Skin of body (tissue), 2 donors: ENCODE measurements around the gene ICE2. TPM values are rescaled to one million over a fixed set of nuclear protein-coding genes. Genes with fewer than 3 reads are reported as not detected.

Experiments used
- DNase-seq: peaks from one replicate; lab custom pipeline; 2025; lab: John Stamatoyannopoulos, UW
- total RNA-seq: library from RNA; depleted of rRNA; stranded (reverse); fragments of >200 nt; gene quantifications from one replicate; pipeline ENCODE4 v1.2.3, GENCODE V29; 2014

The ICE2 gene, protein sequence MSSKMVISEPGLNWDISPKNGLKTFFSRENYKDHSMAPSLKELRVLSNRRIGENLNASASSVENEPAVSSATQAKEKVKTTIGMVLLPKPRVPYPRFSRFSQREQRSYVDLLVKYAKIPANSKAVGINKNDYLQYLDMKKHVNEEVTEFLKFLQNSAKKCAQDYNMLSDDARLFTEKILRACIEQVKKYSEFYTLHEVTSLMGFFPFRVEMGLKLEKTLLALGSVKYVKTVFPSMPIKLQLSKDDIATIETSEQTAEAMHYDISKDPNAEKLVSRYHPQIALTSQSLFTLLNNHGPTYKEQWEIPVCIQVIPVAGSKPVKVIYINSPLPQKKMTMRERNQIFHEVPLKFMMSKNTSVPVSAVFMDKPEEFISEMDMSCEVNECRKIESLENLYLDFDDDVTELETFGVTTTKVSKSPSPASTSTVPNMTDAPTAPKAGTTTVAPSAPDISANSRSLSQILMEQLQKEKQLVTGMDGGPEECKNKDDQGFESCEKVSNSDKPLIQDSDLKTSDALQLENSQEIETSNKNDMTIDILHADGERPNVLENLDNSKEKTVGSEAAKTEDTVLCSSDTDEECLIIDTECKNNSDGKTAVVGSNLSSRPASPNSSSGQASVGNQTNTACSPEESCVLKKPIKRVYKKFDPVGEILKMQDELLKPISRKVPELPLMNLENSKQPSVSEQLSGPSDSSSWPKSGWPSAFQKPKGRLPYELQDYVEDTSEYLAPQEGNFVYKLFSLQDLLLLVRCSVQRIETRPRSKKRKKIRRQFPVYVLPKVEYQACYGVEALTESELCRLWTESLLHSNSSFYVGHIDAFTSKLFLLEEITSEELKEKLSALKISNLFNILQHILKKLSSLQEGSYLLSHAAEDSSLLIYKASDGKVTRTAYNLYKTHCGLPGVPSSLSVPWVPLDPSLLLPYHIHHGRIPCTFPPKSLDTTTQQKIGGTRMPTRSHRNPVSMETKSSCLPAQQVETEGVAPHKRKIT
- 52.6 TPM for total RNA-seq

DNA sequence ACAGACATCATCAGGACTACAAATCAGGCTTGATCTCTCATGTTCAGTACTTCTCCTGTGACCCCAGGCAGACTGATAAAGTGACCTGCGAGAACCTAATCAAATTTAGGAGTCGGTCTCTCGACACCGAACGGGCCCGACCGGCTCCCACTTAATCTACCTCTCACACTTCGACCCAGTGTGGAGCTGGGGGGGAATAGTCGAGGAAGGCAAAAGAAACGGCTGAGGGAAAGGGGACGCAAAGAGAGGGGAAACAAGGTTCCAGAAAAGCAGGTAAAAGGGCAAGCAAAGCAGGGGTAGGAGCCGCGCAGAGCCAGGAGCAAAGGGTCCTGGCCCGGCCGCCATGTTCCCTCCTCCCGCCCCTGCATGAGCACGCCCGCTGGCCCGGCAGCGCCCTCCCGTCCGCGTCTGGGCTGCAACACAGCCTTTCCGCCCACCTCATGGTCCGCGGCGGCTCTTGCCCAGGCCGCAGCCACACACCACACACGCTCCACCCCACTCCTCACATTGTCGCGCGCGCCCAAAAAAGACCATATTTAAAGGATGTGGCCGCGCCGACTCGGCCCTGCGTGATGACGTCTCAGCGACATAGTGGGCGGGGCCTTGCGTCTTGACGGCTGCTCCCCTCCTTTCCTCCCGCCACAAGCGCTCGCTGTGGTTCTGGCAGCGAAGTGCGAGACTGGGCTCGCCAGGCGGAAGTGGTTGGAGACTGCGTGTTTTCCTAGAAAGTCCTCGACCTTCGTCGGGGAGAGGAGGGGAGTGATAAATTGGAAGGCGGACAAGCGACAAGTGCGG lies at the start of gene ICE2:
Gene ICE2, minus strand, starts transcription at position 577 of the 795 bp plus-strand sequence. CDS start 1,165 bp downstream, outside the sequence.
- DNase-seq: peak; percentile 94

GRCh38 chr15:60528530-60528929 lies 49.6 kb upstream of the ICE2 start:
- DNase-seq: no peak

- DNase-seq: peak; percentile 28
Observed at GRCh38 chr15:60527456-60527855, 48.5 kb upstream of the ICE2 start.

DNA sequence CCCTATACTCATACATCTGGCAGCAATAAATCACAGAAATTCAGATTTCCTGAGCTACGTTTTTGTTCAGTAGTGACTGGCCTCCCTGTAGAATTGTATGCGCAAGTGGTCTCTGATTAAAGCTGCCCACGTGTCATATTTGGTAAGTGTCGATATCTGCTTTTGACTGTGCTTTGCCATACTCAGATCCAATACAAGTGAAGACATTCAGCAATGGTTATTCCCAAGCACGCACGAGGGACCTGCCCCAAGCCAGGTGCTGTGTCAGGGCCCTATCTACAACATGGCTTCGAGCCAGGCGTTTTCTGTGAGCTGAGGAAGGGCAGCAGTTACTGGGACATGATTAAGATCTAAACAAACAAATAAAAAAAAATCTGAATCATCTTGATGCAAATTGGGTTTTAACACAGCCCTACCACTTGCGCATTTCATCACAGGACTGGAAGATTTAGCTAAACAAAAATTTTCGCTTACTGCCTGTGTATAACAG lies 47.2 kb upstream of the ICE2 start:
- peak; percentile 19 for DNase-seq

GRCh38 chr15:60525341-60526039 lies 46.5 kb upstream of the ICE2 start:
- DNase-seq: no peak

- DNase-seq: no peak
Observed at GRCh38 chr15:60523056-60523455, 44.1 kb upstream of the ICE2 start.

DNA sequence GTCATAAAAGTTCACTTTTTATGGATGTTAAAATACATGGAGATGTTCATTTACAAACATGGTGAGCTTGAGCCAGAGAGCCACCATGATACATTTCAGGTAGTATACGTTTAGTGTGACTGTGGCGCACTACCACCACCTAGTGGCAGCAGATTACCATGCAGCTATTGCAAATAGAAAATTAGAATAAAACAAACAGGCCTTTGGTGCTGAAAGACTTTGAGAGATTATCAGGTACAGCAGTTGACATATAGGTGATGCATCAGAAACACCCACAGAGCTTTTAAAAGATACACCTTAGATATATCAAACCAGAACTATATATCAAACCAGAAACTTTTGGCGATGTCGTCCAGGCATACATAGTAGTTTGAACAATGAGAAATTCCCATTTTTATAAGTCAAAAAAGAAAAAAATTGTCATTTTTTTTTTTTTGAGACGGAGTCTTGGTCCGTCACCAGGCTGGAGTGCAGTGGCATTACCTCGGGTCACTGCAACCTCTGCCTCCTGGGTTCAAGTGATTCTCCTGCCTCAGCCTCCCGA lies 42.0 kb upstream of the ICE2 start:
- DNase-seq: peak; percentile 11

- DNase-seq: no peak
Observed at GRCh38 chr15:60520013-60520824, 41.3 kb upstream of the ICE2 start.

GRCh38 chr15:60519218-60519617 lies 40.3 kb upstream of the ICE2 start:
- DNase-seq: peak; percentile 8

- no peak for DNase-seq
Observed at GRCh38 chr15:60518511-60518910, 39.6 kb upstream of the ICE2 start.

DNA sequence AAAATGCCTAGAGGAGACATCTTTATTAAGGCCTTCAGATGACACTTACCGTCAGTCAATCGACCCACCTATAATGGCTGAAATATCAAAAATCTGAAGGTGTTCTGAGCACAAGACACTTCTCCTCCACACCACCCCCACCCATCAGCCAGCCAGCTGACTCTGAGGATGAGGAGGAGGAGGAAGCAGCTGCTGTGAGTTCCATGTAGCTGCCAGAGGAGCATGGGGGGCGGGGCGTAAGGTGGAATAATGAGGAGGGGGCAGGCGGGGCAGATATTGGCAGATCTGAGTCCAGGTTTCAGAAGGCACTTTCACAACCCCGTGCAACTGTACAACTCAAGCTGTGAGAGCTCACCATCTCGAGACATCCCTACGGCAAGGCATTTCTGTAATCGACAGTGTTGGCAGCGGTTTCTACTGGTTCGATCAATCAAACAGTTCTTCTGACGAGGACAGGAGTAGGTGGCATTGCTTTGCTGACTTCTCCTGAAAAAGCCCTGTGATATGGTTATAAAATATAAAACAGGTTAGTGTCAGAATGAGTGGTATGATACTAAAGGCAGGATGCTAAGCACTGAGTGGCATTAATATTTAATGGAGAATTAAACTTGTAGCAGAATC lies 35.4 kb upstream of the ICE2 start:
- DNase-seq: no peak

DNA sequence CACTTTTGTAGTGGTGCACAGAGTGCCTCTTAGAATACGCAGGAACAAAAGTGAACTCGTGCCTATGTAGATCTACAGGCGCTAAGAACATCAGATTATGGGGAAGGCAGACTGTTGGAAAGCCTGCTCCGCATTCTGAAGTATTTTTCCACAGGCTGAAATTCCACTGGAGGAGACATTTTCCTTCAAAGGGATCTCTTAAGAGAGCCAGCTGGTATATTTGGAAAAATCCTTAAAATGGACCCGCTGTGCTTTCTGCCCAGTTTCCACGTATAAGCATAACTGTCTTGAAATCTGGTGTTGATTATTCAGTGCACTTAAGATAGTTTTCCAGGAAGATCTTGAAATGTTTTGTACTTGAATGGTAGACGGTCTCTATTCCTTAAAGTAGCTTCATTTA lies 34.7 kb upstream of the ICE2 start:
- no peak for DNase-seq

DNA sequence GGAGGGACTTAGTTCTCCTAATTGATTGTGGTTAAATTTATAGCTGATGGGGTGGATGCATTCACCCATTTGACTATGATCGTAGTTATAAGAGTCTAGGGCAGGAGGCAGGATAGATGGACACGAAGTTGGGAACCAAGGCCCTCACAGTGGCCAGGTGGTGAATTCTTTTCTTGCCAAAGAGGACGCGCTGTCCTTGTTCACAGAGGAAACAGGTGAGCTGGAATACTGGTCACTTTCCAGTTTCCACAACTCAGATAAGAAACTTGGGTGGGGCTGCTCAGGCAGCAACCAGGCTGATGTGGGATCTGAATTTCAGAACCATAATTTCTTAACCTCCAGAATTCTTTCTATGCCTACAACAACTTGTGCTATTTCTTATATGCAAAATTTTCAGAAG lies 34.0 kb upstream of the ICE2 start:
- DNase-seq: no peak

- DNase-seq: peak; percentile 22
Observed at GRCh38 chr15:60511351-60512031, 32.5 kb upstream of the ICE2 start.

DNA sequence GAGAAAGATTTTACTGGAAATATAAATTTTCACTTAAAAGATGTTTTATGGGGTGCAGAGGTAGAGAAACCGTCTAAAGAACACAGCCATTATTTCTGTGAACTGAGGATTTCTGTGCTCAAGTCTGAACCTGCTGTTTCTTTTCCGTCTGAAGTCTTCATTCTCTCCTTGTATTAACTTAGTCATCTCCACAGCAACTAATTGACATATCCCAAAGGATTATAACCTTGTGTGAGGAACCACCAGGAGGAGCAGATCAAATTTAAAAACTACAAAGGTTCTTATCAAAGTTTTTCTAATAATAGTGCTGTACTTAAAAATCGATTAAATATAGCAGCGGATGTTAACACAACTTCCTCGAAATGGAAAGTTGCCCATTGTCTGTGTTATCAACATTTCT lies 31.1 kb upstream of the ICE2 start:
- DNase-seq: no peak

DNA sequence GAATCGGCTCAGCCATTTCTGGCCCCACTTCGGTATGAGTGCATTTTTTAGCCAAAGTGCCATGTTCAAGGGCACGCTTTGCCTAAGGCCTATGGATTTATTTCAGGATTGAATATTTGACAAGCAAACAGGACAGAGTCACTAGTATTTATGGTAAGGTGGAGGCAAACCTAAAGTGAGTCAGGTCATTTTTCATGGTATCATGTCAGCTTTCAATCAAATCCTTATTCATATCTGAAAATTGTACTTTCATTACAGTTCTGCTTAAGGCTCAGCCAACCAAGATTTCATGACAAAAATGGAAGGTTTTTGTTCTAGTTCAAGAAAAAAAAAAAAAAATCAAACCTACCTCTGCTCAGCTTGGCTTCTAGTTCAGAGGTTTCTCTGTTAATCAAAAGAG lies 30.5 kb upstream of the ICE2 start:
- DNase-seq: no peak

DNA sequence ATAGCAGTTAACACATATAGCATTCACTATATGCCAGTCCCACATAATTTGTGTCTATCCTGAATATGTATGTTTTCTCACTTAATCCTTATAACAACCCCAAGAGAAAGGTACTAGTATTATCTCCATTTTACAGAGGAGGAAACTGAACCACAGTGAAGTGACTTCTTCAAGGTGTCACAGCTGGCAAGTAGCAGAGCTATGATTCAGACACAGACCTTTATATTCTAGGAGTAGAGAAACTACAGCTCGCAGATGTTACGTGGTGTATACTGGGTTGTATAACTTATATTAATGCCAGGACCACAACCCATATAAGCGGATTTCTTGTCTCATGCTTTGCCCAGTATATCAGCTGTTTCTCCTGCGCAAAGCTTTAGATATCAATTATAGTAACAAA lies 29.5 kb upstream of the ICE2 start:
- no peak for DNase-seq
